Glomerular visceral epithelial cell (primary cell): ENCODE results near the gene LTB.
A peak's percentile ranks its signal among the peaks of the same experiment; 100 is the strongest.

Experiments used
- DNase-seq: peaks from one replicate; pipeline ENCODE4 v3.0.0-alpha.2; 2016; ENCODE audit errors: extremely low spot score

The LTB gene

GRCh38 chr6:31551371-31551770 is 30.9 kb downstream of the LTB start:
- DNase-seq: peak; percentile 70

- DNase-seq: no peak
Observed at GRCh38 chr6:31548544-31548873, 33.7 kb downstream of the LTB start.

DNA sequence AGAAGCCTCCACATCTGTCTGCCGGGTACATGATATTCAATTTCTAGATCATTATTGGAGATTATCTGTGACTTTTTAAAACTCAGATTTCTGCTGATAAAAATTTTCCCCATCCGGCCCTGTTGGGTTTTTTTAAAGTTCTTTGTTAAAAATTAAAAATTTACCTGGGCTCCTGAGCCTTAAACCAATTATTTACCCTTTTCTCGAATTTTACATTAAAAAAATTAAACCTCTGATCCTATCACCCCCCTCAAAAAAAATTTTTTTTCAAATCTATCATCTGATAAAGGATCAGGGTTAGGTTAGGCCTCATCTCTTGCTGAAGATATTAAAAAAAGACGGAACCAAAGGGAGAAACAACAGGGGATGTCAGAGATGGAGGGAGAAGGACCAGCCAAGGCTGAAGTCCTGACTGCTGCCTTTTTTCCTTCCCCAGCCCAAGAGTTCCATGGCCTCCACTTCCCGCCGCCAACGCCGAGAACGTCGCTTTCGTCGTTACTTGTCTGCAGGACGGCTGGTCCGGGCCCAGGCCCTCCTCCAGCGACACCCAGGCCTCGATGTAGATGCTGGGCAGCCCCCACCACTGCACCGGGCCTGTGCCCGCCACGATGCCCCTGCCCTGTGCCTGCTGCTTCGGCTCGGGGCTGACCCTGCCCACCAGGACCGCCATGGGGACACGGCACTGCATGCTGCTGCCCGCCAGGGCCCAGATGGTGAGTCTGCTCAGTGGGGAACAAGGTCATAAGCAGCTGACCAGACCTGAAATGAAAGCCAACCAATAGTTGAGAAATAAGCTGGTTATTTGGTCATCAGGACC is 34.3 kb downstream of the LTB start:
- no peak for DNase-seq

- DNase-seq: peak; percentile 97
Observed at GRCh38 chr6:31546958-31547726, 35.1 kb downstream of the LTB start, which contains the start of gene NFKBIL1. Gene NFKBIL1, plus strand, starts transcription at chr6:31547608. Its CDS starts 87 bp downstream, at chr6:31547695.

- peak; percentile 92 for DNase-seq
Observed at GRCh38 chr6:31546339-31546957, 35.8 kb downstream of the LTB start, which contains the start of gene ATP6V1G2. Gene ATP6V1G2, minus strand, starts transcription at chr6:31546608. Its CDS starts 49 bp downstream, at chr6:31546559.

DNA sequence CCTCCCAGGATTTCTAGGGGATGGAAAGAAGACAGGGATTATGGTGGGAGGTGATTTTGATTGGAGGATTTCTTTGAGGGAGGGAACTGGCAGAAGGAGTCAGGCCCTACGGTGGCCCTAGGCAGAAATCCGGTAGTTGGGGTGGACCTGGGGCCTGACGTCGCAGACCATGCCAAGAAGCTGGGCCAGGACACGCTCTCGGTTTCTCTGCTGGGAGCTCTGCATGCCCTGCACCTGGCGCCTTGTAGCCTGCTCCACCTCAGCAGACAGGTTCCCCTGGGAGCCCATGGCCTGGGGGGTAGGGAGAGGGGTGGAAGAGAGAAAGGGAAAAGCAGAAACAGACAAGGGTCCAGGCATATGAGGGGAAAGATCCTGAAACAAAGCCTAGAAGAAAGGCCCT is 36.9 kb downstream of the LTB start:
- DNase-seq: no peak

GRCh38 chr6:31544676-31545075 is 37.5 kb downstream of the LTB start:
- no peak for DNase-seq

- DNase-seq: no peak
Observed at GRCh38 chr6:31543639-31544038, 38.6 kb downstream of the LTB start.

DNA sequence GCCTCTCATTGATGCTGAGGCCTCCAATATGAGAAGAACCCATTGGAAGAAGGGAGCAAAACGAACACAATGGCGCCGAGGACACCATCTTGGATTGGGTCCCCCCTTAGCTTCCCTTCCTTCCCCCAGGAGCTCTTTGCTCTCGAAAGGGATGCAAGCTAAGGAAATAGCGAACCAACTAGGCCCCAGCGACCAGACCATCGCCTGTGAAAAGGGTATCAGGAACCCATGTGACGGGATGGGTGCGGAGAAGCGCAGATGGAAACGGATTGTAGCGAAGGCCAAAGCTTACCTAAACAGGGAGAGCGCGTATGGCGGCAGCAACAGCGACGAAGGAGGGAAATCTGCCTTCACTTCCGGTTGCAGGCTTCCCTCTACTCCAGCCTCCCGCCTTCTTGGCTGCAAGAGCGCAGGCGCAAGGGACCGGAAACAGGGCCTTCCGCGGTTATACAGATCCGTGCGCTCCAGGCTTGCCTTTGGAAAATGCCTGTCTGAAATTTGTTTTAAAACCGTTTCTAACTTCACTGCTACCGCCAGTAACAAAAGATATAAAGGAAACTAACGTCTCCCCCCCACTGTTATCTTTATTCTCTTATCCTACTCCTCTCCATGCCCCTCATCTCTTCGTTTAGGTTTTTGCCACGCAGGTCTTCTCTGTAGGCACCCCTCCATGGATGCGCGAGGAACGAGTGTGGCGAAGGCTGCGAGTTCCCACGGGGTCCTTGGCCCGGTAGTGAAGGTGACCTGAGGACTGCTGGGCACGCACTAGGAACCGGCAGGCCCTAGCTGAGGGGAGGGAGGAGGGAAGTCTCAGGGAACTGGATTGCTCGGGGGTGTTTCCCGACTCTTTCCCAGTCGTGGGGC is 40.3 kb downstream of the LTB start, which contains the start of gene DDX39B:
Gene DDX39B, minus strand, starts transcription at position 346 of the 864 bp plus-strand sequence. CDS start 1,471 bp downstream, outside the sequence.
- DNase-seq: peak; percentile 98

DNA sequence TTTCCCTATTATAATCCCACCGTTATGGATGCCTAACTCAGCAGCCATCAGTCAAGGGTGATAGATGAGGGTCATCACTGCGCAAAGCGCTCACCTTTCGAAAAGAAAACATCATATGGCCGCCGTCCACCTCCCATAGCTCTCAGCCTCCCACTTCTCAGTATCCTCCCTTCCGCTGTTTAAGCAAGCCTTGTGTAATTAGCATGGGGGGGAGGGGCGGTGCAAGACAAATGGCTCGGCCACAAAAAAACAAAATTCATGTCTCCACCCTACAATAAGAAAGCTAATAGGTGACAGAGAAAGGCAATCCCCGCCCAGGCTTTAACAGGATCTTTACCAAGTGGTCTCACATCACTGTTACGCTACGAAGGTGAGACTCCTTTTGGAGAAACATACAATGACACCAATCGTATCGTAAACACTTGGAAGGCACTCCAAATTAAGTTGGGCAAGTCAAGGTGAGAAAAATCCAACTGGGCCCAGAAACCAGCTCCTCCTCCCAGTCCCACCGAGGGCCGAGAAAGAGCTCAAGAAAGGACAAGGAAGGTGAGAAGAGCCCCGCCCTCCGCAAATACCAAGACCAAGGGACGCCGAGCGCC is 41.1 kb downstream of the LTB start:
- peak; percentile 48 for DNase-seq

DNA sequence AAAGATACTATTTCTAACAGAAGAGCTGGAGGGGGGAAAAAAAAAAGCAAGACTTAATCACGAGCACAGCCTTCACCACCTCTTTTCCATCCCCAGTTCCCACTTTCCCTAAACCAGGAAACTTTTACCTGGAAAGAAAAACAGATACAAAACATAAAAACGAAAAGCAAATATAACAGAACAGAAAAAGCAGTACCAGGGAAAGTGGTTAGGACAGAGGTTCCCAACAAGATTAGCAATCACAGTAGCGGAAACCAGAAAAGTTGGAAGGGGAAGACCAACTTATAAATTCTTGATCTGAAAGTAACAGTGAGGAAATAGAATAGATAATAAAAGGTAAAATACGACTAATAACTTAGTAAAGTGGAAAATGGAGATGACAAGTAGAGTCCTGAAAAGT is 41.6 kb downstream of the LTB start:
- no peak for DNase-seq

GRCh38 chr6:31538805-31539400 is 43.3 kb downstream of the LTB start:
- no peak for DNase-seq

- no peak for DNase-seq
Observed at GRCh38 chr6:31535538-31536324, 46.5 kb downstream of the LTB start.

DNA sequence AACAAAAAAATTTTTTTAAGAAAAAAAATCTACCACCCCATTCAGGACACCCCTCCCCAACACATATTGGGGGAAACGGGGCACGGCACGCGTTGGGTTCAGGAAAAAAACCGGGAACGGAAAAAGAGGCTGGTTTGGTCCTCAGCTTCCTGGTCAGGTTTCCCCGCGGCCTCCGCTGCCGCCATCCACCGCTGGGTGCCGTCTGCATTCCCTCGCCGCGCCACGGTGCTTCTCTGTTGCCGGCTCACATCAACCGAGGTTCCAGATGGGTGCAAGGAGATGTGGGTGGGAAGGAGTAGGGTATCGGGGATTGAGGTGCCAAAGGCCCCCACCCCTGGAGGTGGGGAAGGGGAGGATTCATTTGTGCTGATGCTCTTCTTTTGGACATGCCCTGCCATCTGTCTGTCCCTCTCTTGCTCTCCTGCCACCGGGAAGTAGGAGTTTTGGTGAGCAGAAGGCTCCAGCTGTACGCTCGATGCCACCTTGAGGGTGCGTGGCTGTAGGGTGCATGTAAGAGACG is 47.6 kb downstream of the LTB start:
- DNase-seq: no peak

DNA sequence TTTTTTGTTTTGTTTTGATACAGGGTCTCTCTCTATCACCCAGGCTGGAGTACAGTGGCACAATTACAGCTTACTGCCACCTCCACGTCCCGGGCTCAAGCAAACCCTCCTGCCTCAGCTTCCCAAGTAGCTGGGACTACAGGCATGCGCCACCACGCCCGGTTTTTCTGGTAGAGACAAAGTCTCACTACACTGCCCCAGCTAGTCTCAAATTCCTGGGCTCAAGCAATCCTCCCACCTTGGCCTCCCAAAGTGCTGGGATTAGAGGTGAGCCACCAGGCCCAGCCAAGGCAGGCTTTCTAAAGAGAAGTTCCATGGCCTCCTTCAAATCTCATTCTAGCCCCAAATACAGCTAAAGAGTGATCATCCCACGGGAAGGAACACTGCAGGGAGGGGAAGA is 48.2 kb downstream of the LTB start:
- no peak for DNase-seq

GRCh38 chr6:31533455-31533841 is 48.8 kb downstream of the LTB start:
- DNase-seq: no peak

GRCh38 chr6:31532644-31533454 is 49.4 kb downstream of the LTB start:
- DNase-seq: no peak

- no peak for DNase-seq
Observed at GRCh38 chr6:31531771-31532643, 50.2 kb downstream of the LTB start.
